Parathyroid adenoma (tissue), 2 donors: ENCODE measurements around the gene PODXL.

Experiments used
- H2AFZ ChIP-seq: fragments of 300-600 bp; sonication (generic); one replicate; pipeline ENCODE4 v1.7.0; 2017; ENCODE audit warnings: antibody characterized with exemption, mild to moderate bottlenecking
- H3K27ac ChIP-seq: fragments of 300-600 bp; sonication (generic); one replicate; pipeline ENCODE4 v1.7.0; 2017
- H3K27me3 ChIP-seq: fragments of 300-600 bp; sonication (generic); one replicate; pipeline ENCODE4 v1.7.0; 2017; ENCODE audit warnings: low read length; ENCODE audit not compliant: control insufficient read depth, insufficient read depth
- H3K36me3 ChIP-seq: fragments of 300-600 bp; sonication (generic); one replicate; pipeline ENCODE4 v1.7.0; 2017; ENCODE audit warnings: low read length; ENCODE audit not compliant: control insufficient read depth, insufficient read depth
- H3K4me1 ChIP-seq: fragments of 300-600 bp; sonication (generic); one replicate; pipeline ENCODE4 v1.7.0; 2017; ENCODE audit warnings: control low read depth
- H3K4me2 ChIP-seq: fragments of 300-600 bp; sonication (generic); one replicate; pipeline ENCODE4 v1.7.0; 2017; ENCODE audit warnings: low read length
- H3K4me3 ChIP-seq: fragments of 300-600 bp; sonication (generic); one replicate; pipeline ENCODE4 v1.7.0; 2017; ENCODE audit warnings: low read depth, low read length
- H3K79me2 ChIP-seq: fragments of 300-600 bp; sonication (generic); one replicate; pipeline ENCODE4 v1.7.0; 2017; ENCODE audit warnings: control low read depth
- H3K9ac ChIP-seq: fragments of 300-600 bp; sonication (generic); one replicate; pipeline ENCODE4 v1.7.0; 2017; ENCODE audit warnings: mild to moderate bottlenecking
- H3K9me3 ChIP-seq: fragments of 300-600 bp; sonication (generic); one replicate; pipeline ENCODE4 v1.7.0; 2017; ENCODE audit warnings: low read length; ENCODE audit not compliant: control insufficient read depth
- TF ChIP-seq, protein P1 (sequence below): fragments of 300-600 bp; sonication (generic); IDR thresholded peaks from one replicate; pipeline ENCODE4 v1.7.0; 2017; ENCODE audit warnings: antibody characterized with exemption, mild to moderate bottlenecking
- donor health status: primary hyperparathyroidism.

The PODXL gene

DNA sequence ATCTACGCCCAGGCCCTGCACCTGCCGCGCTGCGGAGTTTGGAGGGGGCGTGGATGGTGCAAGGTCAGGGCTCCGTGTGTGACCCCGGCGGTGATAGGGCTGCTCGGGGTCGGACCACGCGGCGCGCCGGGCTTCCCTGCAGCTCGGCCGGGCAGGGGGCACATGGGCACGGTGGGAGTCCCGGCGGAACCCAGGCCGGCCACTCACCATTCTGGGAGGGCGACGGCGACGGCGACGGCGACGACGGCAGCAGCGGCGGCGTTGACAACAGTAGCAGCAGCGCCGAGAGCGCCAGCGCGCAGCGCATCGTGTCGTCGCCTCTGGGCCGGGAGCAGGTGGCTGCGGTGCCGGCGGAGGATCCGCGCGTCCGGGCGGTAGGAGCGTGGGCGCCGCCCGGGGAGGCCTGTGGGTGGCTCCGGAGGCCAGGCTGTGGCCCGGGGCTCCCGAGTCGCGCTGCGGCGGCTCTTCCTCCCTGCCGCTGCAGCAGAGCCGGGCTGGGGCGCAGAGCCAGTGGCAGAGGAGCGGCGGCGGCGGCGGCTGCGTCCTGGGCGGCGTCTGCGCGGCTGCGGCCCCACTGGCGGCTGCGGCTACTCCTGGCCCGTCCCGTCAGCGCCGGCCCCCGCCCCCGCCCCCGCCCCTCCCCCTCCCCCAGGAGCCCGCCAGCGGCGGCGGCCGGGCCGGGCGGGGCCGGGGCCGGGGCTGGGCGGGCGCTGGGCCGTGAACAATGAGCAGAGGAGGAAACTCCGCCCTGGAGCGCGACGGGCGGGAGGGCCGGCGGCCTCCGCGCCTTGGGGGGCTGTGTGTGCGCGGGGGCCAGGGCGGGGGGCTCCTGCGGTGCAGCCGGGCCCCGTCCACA is at the start of gene PODXL:
TSS of gene PODXL (minus strand) at position 576 of the 856 bp plus-strand sequence. CDS start at position 307, 269 bp downstream.
- peak within 1 kb of the TSS; percentile 32 for H3K27ac ChIP-seq
- peaks cover 9% of the 10 kb centered on the region for H3K4me1 ChIP-seq
- H3K27me3 ChIP-seq: no peaks in the 10 kb centered on the region
- H2AFZ ChIP-seq: peak within 1 kb of the TSS; percentile 95
- H3K9ac ChIP-seq: peak within 1 kb of the TSS; percentile 53
- H3K36me3 ChIP-seq: no peaks in the 10 kb centered on the region
- peak within 1 kb of the TSS; percentile 50 for H3K4me3 ChIP-seq
- no peaks in the 10 kb centered on the region for H3K9me3 ChIP-seq
- no peaks in the 10 kb centered on the region for H3K79me2 ChIP-seq
- H3K4me2 ChIP-seq: peak within 1 kb of the TSS; percentile 69
- TF ChIP-seq, protein P1, sequence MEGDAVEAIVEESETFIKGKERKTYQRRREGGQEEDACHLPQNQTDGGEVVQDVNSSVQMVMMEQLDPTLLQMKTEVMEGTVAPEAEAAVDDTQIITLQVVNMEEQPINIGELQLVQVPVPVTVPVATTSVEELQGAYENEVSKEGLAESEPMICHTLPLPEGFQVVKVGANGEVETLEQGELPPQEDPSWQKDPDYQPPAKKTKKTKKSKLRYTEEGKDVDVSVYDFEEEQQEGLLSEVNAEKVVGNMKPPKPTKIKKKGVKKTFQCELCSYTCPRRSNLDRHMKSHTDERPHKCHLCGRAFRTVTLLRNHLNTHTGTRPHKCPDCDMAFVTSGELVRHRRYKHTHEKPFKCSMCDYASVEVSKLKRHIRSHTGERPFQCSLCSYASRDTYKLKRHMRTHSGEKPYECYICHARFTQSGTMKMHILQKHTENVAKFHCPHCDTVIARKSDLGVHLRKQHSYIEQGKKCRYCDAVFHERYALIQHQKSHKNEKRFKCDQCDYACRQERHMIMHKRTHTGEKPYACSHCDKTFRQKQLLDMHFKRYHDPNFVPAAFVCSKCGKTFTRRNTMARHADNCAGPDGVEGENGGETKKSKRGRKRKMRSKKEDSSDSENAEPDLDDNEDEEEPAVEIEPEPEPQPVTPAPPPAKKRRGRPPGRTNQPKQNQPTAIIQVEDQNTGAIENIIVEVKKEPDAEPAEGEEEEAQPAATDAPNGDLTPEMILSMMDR: no peak

DNA sequence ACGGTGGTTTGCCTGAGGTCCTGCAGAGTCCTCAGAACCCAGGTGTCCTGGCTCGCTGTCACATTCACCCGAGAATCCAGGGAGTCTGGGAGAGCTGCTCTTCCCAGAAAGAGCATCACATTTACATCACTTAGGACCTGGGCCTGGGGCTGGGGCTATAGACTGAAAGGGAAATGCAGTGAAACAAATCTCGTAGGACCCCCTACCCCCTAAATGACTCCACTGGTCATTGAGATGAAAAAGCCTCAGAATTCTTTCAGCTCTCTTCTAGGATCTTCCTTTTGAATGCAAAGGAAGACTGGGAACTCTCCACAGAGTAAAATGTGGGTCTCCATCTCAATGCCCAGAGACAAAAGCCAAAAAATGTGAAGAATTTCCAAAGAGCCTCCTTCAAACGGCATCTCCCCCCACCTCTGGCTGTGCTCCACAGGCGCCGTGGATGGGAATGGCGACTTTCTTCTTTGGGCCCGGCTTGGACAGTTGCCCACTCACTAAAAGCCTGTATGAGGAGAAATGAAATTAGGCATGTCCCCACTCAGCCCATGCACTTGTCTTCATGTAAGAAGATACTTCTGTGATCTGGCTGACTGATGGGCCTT is 49.0 kb upstream of the PODXL start:
- Histone ChIP-seq H3K27ac (no peak overlapping the region), H3K4me1 (peaks cover 2% of the 10 kb centered on the region), H3K27me3 (no peaks in the 10 kb centered on the region), H3K9me3 (no peaks in the 10 kb centered on the region), H3K4me3 (no peak overlapping the region), H3K4me2 (no peak overlapping the region), H3K9ac (no peak overlapping the region), H3K79me2 (no peaks in the 10 kb centered on the region), H3K36me3 (no peaks in the 10 kb centered on the region), H2AFZ (no peak overlapping the region)
- TF ChIP-seq, protein P1: no peak

DNA sequence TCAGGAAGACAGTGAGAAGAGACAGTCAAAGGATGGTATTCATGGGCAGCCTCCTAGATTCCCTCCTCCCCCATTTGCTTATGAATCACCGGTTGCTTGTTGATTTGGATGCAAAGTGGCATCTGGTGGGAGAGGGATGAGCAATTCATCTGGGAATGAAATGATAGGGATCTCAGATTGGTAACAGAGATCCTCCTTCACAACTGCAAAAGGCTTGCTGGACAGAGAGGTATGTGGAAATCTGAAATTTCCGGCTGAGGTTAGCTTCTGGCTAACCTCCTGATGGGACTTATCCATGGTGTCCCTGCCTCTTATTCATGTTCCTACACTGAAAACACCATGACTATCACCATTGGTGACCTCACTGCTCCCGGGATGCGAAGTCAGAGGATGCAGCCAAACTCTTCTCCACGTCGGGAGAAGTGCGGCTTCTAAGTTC is 48.4 kb upstream of the PODXL start:
- H3K27me3 ChIP-seq: no peaks in the 10 kb centered on the region
- H3K4me3 ChIP-seq: no peak overlapping the region
- H2AFZ ChIP-seq: no peak overlapping the region
- H3K79me2 ChIP-seq: no peaks in the 10 kb centered on the region
- TF ChIP-seq, protein P1: no peak
- no peak overlapping the region for H3K4me2 ChIP-seq
- H3K9ac ChIP-seq: no peak overlapping the region
- no peak overlapping the region for H3K27ac ChIP-seq
- no peaks in the 10 kb centered on the region for H3K36me3 ChIP-seq
- H3K4me1 ChIP-seq: peaks cover 2% of the 10 kb centered on the region
- H3K9me3 ChIP-seq: no peaks in the 10 kb centered on the region

DNA sequence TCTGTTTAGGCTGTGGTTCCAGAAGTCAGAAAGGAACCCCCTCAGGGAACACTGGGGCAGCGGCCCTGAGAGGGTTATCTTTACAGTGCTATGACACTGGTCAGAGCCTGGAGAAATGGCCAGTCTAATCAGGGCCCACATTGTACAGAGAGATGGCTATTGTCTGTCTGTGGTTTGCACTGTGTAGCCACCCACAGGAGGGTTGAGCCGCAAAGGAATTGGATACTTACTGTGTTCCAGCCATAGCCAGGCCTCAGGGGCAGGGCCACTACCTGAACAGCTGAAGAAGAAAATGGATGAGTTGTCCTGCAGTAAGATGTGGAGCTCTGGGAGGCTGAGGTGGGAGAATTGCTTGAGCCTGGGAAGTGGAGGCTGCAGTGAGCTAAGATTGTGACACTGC is 47.5 kb upstream of the PODXL start:
- no peak overlapping the region for H2AFZ ChIP-seq
- H3K36me3 ChIP-seq: no peaks in the 10 kb centered on the region
- H3K27ac ChIP-seq: no peak overlapping the region
- peaks cover 2% of the 10 kb centered on the region for H3K4me1 ChIP-seq
- H3K27me3 ChIP-seq: no peaks in the 10 kb centered on the region
- H3K79me2 ChIP-seq: no peaks in the 10 kb centered on the region
- no peak overlapping the region for H3K9ac ChIP-seq
- no peak overlapping the region for H3K4me3 ChIP-seq
- H3K9me3 ChIP-seq: no peaks in the 10 kb centered on the region
- TF ChIP-seq, protein P1: no peak
- no peak overlapping the region for H3K4me2 ChIP-seq
